ENCODE results near the gene SASH1.

The SASH1 gene

GRCh38 chr6:148459238-148459637, 116.6 kb downstream of the SASH1 start:
- no peak for DNase-seq (ENCODE audit: low spot score)

DNA sequence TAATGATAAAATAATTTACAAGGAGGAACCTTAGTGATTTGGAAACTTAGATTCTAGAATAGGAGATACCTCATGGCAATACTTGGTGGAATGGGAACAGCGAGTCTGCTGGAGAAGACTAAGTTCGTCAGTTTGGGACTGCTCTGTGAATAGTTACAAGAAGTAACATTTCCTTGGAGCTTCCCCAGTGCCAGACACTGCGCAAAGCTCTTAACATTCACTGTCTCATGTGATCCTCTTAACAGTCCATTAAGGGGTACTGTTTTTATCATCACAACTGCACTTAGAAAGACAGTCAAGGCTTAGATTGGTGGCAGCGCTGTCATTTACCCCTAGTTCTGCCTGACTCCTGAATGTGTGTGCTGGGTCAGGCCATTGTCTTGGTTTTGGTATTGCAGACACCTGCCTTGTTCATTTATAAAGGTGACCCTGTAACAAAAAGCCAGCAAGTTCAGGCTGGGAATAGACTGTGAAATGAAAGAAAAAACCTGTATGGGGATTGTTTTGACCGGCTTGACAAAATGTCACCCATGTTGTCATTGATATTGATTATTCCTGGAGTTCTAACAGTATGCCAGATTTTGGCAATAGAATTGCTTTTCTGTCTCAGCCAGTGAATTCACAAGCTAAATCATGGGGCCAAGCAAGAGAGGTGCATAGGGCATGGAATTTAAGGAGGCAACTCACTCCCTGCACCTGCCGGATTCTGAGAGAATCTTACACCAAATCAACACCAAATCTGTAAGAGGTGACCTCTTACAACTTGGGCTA, 118.4 kb downstream of the SASH1 start:
- DNase-seq (ENCODE audit: low spot score) = no peak

- no peak for DNase-seq (ENCODE audit: low spot score)
Measured at GRCh38 chr6:148461986-148462577, 119.4 kb downstream of the SASH1 start.

DNA sequence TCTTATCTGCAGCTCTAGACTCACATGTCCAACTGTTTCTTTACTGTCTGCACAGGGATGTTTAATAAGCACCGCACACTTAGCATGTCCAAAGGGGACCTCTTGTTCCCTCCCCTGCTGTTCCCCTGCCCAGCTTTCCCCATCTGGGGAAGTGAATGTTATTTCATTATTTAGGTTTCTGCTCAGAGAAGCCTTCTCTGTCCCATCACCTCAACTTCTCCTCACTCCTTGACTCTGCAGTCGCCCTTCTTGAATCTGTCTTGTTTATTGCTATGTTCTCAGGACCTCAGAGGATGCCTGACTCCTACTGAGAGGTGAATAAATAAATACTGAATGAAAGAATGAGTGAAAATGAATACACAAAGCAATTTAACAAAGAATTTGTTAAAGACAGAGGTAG, 121.0 kb downstream of the SASH1 start:
- DNase-seq (ENCODE audit: low spot score) = no peak

DNA sequence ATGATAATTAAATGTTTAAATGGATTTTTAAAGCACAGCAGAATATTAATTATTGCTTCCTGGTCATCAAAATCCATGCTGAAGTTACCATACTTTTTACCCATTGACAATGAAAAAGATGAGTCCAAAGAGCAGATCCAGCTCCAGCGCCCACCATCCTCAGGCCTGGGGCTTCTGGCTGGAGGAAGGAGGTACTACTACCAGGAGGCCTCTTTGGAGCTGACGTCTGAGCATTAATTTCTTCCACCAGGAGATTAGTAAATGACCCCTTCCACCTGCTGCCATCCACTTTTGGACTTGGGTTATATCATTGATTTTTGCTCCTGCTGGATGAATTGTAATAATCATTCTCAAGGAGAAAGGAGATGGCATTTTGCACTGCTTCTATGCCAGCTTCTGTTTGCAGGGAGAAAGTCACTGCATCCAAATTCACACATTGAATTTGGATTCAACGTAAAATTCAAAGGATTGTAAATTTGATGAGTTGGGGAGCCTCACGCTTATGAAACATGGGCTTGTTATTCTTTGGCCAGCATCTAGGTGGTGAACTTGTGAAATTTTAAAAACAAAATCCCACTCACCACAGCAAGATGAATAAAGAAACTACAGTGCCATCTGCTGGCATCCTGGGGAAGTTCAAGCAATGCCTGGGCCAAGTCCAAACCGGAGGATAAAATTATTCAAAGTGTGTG, 121.8 kb downstream of the SASH1 start:
- peak; percentile 81 for DNase-seq (ENCODE audit: low spot score)

- no peak for DNase-seq (ENCODE audit: low spot score)
Measured at GRCh38 chr6:148465011-148465335, 122.3 kb downstream of the SASH1 start.

DNA sequence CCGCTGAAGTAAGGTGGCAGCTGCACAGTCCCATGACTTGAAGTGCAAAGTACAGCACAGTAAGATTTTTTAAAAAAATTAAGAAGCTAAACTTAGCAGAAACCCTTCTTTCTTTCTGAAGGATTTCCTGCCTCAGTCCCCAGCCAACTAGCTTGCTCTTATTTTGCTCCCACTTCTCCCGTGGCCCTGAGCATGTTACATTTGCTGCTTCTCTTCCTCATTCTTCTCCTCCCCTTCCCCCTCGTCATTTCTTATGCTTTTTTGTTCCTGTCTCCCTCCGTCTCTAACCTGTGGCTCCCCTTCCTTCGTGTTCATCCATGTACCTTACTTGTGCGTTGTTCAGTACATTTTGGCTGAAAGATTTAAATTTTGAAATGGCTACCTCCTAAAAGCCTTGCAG, 123.0 kb downstream of the SASH1 start:
- no peak for DNase-seq (ENCODE audit: low spot score)

DNA sequence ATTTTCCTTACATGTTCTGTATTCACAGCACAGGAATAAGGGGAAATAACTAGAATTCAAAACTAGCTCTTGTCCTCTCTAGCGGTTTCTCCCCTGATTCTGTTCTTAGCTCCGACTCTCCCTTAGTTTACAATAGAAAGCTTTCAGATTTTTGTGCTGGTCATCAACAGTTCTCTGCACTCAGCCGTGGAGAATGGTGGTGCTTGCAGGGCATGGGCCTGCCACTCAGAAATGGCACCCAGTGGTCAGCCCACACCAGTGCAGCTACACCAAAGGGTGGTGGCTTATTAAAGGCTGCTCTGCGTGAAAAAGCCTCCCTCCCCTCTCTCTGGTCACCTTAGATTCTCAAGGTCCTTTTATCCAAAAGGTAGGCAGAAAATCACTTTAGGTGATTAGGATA, 123.5 kb downstream of the SASH1 start:
- DNase-seq (ENCODE audit: low spot score) = no peak

DNA sequence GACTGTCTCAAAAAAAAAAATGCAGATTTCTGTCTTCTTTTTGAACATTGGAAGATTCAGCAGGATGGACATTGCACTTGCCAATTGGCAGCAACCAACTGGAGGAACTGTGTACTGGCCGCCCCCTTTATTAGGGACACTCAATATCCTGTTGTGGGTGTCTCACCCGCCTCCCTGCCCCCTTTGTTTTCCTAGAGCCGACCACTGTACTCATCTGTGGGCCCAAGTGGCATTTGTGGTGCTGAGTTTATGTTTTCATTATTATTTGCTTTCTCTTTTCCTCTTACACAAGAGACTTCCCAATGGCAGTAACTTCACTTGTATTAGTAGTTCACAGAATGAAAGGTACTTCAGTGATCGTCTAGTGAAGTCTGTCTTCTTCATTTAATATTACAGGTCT, 125.3 kb downstream of the SASH1 start:
- DNase-seq (ENCODE audit: low spot score) = no peak

DNA sequence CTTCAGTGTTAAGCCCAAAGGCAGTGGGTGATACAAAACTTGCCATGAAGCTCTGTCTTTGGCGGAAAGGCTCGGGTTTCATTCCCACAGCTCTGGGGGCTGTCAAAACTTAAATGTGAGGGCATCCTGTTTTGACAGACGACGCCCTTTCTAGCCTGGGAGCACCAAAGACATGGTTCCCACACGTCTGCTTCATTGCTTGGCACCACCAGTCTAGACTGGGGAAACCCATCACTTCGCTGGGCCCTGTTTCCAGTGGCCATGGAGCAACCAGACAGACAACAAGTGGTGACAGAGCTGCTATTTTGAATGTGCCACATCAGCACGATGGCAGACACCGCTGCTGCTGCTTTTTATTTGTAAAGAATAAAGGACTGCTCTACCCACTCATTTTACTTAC, 127.5 kb downstream of the SASH1 start:
- DNase-seq (ENCODE audit: low spot score) = no peak

GRCh38 chr6:148470606-148471465, 128.2 kb downstream of the SASH1 start:
- no peak for DNase-seq (ENCODE audit: low spot score)

DNA sequence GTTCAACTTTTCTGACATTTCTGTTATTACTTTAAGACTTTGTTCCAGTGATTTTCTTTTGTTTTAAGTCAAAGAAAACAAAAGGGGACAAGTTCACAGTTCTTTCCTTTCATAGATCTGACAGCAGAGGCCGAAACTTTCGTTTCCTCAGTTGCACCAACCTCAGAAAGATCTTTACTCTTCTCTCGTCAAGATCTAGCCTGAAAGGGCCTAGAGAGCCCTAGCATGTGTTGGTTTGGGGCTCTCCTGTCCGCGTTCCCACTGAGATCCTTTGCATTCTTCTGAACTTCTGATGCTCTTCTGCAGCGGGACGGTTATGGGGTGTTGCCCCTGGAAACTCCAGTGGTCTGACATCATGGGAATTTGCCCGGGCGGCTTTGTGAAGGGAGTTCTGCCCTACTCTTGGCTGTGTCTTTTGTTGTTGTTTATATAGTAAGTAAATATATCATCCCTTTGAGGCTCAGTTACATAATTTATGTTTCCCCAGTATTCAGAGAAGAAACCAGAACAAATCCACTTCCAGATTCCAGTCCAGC, 129.1 kb downstream of the SASH1 start:
- DNase-seq (ENCODE audit: low spot score) = no peak

DNA sequence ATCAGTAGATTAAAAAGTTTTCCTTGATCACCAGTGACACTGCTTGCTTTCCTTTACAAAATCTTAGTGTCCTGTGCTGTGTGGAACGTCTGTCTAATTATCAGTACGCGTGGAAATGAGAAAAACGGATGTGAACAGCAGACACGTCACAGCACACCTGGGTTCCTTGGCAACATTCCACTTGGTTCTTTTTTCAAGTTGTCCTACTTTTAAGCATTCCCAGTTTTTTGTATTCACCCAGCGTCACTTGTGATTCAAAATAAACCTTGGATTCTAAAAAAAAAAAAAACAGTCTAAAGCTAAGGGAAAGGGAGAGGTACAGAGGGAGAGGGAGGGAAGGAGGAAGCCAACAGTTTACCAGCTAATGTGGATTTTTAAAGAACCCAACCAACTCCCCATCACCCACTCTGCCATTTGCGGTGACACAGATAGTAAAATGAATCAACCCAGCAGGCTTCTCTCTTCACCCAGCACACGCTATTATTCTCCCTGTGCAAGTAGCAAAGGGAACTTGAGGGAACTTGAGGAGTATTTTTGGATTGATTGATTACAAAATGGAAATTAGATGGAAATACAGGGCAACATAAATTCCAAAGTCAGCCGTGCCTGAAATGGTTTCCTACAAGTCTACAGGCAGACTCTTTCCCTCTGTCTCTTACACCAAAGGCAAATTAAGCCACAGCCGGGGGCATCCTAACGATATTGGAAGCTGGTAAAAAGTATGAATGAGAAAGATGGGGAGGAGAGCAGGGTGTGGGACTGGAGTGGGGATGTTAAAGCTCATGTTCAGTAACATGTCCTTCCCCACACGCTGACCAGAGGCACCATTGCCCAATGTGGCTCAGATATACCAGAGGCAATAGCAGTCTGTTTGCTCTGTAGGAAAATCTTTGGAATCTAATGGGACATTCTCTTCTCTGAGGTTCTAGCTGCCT, 129.8 kb downstream of the SASH1 start:
- DNase-seq (ENCODE audit: low spot score) = peak; percentile 59

- no peak for DNase-seq (ENCODE audit: low spot score)
Measured at GRCh38 chr6:148479497-148479896, 136.9 kb downstream of the SASH1 start.

DNA sequence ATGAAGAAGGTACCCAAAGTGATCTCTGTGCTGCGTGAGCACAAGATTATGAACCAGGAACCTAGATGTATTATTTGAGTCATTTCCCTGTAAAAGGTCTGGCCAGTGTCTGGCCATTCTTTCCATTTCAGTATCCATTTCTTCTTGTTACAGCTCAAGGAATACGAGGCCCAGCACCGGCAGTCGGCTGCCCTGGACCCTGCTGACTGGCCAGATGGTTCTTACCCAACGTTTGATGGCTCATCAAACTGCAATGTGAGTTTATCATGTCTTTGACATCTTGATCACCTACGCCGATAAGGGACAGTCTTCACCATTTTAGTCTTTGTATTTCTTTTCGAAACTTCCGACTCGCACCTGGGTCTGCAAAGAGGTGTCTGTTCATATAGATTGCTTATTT, 144.8 kb downstream of the SASH1 start:
- DNase-seq (ENCODE audit: low spot score) = no peak

GRCh38 chr6:148491638-148492251, 149.1 kb downstream of the SASH1 start:
- DNase-seq (ENCODE audit: low spot score) = no peak

DNA sequence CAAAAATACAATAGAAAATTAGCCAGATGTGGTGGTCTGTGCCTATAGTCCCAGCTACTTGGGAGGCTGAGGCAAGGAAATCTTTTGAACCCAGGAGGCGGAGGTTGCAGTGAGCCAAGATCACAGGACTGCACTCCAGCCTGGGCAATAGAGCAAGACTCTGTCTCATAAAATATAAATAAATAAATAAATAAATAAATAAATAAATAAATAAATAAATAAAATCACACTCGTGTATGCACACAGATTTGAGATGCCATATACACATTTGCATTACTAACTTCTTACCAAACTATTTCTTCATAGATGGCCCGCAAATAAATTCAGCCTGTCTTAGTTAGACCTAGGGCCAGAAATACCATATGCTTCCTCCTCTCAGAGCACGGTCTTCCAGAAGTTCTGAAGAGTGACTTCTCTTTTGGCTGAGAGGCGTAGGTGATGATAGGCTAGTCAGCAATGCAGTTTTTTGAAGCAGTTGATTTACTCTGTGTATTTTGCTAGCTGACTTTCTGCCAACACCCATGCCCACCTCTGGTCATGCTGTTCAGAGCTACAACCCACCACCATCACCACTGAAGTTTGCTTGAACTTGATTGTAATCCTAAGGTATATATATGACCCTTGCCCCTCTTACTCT, 150.1 kb downstream of the SASH1 start:
- DNase-seq (ENCODE audit: low spot score) = no peak

- no peak for DNase-seq (ENCODE audit: low spot score)
Measured at GRCh38 chr6:148493424-148493823, 150.8 kb downstream of the SASH1 start.

- no peak for DNase-seq (ENCODE audit: low spot score)
Measured at GRCh38 chr6:148494226-148494625, 151.6 kb downstream of the SASH1 start.

DNA sequence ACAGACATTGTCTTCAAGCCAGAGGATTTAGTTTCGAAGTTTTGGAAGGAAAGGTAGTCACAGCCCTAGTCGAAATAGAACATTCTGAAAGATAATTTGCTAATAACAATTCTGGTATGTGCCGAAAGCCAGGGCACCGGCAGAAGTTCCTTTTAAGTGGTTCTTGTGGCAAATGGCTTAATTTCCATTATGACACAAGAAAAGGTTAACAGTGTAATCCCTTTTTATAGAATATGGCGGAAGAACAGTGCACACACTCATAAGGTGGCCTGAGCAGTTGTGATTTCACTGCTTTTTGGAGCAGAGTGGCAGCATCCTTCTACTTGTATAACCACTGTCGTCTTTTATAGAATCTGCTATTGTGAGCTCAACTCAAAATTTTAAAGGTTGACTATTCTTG, 152.4 kb downstream of the SASH1 start:
- no peak for DNase-seq (ENCODE audit: low spot score)
